DOHH2 (cell line): ENCODE data around the gene WNT7A.

Source experiments
- EZH2phosphoT487 ChIP-seq: fragments of 200-600 bp; sonication (generic); IDR thresholded peaks from 2 replicates; pipeline ENCODE4 v1.6.1; 2017; ENCODE audit warnings: borderline replicate concordance, mild to moderate bottlenecking, antibody characterized with exemption, low read length, moderate library complexity, mixed read lengths
- TF ChIP-seq, protein P1 (sequence below): fragments of 200-600 bp; sonication (generic); IDR thresholded peaks from one replicate; pipeline ENCODE4 v1.5.1; 2014; ENCODE audit warnings: antibody characterized with exemption, mild to moderate bottlenecking, low read depth, low read length; ENCODE audit not compliant: poor library complexity, severe bottlenecking

DNA sequence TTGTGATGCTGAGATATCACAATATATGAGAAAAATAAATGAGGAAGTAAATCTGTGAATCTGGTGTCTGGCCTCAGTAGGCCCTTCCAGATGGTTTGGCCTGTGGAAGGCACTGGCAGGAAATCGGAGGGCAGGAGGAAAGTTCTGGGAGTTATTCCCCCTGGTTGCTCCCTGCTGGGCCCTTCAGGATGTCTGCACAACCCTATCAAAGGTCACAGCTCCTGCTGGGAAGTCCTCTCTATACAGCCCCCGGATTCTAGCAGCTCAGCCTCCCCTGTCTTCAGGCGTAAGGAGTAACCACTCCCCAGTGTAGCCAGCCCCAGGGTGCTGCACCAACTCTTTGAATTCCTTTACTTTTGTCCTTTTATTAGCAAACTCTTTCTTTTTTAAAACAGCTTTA, 56.2 kb downstream of the WNT7A start:
- TF ChIP-seq, protein P1, sequence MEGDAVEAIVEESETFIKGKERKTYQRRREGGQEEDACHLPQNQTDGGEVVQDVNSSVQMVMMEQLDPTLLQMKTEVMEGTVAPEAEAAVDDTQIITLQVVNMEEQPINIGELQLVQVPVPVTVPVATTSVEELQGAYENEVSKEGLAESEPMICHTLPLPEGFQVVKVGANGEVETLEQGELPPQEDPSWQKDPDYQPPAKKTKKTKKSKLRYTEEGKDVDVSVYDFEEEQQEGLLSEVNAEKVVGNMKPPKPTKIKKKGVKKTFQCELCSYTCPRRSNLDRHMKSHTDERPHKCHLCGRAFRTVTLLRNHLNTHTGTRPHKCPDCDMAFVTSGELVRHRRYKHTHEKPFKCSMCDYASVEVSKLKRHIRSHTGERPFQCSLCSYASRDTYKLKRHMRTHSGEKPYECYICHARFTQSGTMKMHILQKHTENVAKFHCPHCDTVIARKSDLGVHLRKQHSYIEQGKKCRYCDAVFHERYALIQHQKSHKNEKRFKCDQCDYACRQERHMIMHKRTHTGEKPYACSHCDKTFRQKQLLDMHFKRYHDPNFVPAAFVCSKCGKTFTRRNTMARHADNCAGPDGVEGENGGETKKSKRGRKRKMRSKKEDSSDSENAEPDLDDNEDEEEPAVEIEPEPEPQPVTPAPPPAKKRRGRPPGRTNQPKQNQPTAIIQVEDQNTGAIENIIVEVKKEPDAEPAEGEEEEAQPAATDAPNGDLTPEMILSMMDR = no peak
- no peak for TF ChIP-seq EZH2phosphoT487
